ENCODE measurements around the gene FGFR2.

Gene FGFR2

DNA sequence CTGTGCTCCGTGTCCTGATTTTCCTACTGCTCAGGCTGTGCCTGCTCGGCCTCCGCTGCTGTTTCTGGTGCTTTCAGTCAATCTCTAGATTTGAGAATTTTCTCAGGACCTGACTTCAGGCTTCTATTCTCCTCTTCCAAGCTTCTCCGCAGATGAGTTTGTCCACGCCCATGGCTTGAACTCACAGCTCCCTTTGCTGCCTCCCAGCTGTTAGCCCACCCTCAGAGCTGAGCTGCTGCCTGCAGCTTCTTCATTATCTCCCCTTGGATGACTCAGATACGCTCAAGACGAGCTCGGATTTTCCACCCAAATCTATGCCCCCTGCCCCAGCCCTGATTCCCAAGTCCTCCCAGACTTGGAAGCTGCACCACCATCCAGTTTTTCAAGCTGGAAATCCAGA is 104.7 kb downstream of the FGFR2 start:
- no peak for DNase-seq (ENCODE audit: low read depth)

DNA sequence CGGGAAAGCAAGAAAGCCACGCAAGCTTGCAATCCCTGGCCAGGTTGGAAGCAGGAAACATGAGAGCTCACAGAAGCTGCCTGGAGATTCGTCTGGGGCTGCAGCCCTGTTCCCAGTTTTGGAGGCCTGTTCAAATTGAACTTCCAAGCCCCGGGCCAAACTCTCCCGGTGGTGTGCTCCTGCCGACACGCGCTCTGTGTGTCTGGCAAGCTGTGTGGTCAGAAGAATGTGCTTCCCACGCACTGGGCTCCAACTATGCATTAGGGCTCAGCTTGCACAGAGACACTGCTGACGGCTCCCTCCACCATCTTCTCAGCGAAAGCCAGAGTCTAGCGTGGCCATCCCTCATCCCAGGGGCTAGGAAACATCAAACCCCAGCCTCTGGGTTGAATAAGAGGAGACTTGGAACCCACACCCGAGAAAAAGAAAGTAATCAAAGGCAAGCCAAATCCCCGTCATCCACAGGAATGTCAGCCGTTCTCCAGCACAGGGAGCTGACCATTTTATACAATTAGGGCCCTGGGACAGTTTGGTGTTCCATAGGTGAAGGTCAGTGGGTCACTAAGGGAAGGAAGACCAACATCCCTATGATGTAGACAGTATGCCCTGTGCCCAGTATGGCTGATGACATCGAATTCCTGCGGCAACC is 107.2 kb downstream of the FGFR2 start:
- DNase-seq (ENCODE audit: low read depth), result no peak

DNA sequence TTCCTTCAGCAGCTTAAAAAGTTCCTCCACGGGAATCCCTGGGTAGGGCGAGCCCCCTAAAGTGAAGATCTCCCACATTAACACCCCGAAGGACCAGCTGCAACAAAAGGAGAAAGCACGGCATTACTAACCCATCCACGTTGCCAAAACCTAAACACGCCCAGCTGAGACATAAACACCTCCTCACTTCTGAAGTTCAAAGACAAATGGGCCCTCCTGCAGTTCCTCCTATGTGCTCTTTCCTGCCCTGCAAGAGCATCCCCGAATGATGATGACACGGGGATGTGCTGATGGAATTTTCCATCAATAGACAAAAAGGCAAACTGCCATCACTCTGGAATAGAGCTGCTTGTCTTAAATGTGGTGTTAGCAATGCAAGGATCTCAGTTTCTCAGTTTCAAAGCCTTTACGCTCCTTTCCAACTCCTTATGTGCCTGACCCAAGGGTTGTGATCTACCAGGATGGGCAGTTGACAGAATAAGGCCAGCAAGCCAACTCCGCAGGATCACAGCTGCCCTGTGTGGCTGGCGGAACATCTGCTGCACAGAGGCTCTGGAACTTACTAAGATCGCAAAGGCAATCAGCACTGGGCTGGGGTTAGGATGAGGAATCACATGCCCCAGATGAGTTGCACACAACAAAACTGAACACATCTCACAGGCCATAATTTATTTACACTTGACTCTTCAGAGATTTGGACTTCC is 112.7 kb downstream of the FGFR2 start:
- no peak for DNase-seq (ENCODE audit: low read depth)

DNA sequence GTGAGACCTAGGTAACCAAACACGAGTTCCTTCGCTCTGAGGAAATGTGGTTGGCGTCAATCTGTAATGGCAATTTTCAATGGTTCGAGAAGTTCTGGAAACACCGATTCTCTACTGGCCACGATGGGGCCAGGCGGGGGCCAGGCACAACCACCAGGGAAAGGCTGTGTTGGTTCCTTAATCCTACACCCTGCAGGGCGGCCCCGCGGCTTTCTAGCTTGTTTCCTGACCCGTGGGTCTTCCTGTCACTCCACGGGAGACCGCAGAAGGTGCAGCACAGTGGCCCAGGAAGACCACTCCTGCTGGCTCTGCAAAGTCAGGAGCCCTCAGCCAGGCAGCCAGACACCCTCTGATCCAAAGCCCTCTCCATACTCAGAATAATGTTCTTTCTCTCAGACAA is 113.4 kb downstream of the FGFR2 start:
- DNase-seq (ENCODE audit: low read depth), result no peak

DNA sequence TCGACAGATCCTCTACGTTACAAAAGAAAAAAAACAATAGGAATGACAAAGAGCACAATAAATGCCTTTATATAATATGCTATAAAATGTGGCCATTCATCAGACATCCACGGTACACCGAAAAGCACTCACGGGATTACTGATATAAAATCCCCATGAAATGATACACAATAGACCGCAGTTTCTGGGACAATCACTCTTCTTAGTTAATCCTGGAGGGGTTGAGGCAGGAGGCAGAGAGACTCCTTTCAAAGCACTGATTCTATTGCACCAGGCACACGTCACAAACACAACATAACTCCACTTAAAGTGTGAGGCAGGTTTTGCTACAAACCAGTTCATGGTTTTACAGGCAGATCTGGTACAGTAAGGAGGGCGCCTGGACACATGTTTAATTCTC is 113.8 kb downstream of the FGFR2 start:
- DNase-seq (ENCODE audit: low read depth), result no peak

DNA sequence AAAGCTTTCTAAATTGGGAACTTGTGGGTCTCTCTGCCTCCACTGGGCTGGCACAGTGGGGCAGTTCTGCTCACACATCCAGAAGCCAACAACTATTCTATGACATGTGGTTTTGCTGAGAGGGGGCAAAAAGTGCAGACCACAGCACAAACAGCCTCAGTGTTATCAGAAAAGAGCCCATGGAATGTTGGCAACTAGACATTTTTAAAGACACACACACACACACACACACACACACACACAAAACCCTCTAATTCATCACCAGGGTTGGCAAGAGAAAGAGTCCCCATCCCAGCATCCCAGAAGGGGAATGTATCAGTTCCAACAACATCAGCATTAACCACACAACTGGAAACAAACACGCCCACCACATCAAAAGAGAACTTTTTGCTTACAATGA is 117.1 kb downstream of the FGFR2 start:
- DNase-seq (ENCODE audit: low read depth), result no peak

DNA sequence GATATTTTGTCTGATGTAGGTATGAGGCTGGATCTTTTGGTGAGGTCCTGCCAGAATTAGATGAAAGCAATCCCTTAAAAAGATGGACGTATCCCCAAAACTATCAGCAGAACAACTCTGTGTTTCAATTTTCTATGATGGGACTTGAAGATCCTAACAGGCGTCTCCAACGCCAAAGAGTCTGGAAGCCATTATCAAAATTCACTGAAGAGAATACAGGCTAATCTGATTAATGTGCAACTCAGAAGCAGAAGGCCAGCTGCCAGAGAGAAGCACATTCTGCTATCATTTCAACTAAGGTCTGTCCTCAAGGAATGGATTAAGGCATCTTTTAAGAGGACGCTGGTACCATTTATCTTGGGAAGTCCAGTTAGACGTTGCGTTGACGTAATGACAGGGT is 119.7 kb downstream of the FGFR2 start:
- no peak for DNase-seq (ENCODE audit: low read depth)

DNA sequence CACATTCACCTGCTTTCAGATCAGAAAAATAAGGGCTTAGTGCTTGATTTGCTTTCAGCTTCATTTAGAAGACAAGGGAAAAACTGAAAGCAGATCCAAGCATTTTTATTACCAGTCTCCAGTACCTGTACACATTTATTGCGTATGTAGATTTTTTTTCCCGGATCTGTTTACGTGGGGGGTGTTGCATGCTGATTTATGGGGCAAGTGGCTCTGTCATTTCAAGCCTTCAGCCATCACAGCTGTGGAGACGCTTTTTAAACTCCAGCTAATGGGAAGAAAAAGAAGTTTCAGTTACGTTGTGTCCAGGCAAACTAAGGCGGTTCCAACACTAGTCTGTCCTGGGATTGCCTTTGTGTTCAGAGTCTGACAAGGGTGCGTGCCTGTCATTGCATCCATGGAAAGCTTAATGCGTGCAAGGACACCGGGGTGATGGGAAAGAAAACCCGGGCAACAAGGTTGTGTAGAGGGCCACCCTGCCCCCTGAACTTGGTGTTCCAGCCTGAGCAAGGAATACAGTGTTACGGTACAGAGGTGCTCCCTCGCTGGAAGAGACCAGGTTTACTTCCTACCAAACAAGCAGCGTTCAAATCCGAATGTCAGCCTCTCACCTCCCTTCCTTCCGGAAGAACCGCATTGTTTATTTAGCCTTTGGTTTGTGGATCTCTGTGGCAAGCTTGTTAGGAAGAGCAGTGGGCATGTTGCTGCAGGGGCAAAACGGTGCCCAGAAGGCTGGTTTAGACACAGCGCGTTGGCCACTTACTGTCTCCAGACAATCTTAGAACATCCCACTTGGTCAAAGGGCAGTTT is 128.2 kb downstream of the FGFR2 start:
- DNase-seq (ENCODE audit: low read depth), result no peak

DNA sequence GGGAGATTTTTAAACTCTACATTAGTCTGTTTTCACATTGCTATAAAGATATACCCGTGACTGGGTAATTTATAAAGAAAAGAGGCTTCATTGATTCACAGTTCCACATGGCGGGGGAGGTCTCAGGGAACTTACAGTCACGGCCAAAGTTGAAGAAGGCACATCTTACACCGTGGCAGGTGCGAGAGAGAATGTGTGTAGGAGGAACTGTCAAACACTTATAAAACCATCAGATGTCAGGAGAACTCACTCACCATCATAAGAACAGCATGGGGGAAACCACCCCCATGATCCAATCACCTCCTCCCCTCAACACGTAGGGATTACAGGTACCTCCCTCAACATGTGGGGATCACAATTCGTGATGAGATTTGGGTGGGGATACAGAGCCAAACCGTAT is 129.5 kb downstream of the FGFR2 start:
- DNase-seq (ENCODE audit: low read depth), result no peak

DNA sequence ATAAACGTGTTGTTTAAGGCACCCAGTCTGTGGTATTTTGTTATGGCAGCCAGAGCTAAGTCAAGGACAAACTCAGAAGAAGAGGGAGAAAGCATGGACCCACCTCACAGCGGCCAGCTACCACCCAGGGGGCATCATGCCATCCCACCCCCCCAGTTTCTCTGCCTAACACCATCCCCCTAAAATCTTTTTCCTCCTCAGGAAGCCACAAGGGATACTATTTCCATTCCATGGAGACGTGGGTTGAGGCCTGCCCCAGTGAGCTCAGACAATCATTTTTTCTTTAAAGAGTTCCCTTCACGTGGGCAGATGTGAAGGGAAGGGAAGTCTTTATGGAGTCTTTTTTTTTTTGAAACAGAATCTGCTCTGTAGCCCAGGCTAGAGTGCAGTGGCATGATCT is 131.8 kb downstream of the FGFR2 start:
- no peak for DNase-seq (ENCODE audit: low read depth)

DNA sequence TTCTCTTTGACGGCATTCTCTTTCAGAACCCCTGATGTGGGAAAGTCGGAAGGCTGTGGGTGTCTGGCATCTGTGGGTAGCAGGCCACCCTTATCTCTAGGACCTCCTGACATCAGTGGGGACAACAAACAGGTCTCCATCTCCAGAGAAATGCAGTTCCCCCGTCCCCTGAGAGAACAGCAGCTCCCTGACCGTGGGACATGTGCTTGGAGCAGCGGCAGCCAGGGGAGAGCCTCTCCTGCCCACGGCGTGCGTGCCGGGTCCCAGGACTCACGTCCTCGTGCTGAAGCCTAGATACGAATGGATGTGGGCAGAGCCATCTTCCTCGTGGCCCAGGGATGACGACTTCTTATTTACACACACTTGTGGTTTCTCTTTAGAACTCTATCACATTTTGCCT is 133.0 kb downstream of the FGFR2 start:
- no peak for DNase-seq (ENCODE audit: low read depth)

DNA sequence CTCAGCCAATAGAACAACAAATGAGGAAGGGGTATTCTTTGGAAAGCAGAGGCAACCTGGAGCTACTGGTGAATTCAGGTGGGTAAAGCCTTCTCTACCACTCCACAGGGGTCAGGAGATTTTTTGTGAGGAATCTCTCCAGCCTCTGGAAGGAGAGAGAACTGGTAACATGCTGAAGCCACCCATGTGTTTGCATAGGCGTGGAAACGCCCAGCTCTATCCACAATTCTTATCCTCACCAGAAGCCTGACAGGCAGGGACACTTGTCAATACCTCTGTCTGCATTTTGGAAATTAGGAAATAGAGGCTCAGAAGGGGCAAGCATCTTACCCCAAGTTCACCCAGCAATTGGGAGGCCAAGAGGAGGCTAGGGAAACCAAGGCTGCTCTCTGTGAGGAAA is 133.7 kb downstream of the FGFR2 start:
- DNase-seq (ENCODE audit: low read depth), result no peak

DNA sequence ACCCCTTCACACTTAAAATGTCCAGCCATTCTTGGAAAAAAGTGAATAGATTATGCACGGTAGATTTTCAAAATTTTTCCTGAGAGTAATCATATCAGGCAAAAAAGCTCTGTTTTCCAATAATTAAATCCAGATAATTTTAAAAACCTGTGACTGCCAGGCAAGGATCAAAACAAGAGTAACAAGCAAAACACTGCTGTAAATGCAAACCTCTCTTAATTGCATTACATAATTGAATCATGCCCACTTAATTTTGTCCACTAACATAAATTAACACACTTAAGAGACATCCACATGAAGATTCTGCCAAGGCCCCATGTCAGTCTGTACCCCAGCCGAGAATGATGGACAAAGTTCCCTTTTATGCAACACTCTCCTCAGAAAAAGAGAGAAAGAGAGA is 135.3 kb downstream of the FGFR2 start:
- no peak for DNase-seq (ENCODE audit: low read depth)

DNA sequence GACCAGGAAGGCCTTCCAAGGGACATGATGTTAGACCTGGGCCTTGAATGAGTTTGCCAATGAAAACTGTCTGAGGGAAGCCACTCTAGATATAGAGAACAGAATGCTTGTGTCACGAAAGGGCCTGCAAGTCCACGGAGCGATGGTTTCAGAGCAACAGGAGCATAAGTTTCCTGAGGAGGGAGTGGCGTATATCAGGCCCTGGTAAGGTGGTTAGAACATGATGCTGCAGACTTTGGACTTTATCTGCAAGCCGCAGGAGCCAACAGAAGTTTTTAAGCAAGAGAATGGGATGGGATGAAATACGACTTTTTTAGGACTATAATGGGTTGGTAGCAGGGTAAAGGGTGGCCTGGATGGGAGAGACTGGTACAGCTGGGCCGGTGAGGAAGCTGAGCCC is 136.0 kb downstream of the FGFR2 start:
- no peak for DNase-seq (ENCODE audit: low read depth)

DNA sequence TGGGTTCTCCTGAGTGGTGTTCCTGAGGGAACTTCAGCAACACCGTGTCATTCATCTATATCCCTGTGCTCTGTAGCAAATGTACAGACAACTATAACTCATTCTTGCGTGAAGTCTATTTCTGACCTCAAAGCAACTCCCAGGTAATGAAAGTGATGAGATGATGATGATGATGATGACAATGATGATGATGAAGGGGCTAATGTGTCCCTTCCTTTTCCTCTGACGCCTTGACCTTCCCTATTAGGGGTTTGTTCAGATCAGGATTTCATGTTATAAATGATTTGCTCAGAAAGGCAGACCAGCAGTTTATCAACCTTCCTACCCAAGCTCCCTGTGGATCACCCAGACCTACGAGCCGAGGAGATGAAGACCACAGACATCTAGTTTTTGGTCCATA is 136.9 kb downstream of the FGFR2 start:
- no peak for DNase-seq (ENCODE audit: low read depth)

DNA sequence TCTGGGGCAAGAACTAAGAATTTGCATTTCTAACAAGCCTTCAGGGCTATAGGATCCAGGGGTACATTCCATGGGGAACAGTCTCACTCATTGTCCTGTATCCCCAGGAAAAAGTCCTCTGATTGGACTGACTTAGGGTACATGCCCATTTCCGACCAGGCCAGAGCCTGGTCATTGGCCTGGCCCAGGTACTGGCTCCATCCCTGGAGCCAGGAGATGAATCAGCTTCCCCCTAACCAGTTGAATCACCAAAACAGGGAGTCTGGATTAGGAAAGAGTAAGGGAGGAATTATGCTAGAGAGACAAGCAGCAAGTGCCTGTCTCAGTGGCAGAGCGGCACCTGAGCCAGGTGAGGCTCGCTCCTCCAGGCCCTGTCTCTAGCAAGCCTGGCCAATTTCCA is 137.5 kb downstream of the FGFR2 start:
- DNase-seq (ENCODE audit: low read depth), result no peak

DNA sequence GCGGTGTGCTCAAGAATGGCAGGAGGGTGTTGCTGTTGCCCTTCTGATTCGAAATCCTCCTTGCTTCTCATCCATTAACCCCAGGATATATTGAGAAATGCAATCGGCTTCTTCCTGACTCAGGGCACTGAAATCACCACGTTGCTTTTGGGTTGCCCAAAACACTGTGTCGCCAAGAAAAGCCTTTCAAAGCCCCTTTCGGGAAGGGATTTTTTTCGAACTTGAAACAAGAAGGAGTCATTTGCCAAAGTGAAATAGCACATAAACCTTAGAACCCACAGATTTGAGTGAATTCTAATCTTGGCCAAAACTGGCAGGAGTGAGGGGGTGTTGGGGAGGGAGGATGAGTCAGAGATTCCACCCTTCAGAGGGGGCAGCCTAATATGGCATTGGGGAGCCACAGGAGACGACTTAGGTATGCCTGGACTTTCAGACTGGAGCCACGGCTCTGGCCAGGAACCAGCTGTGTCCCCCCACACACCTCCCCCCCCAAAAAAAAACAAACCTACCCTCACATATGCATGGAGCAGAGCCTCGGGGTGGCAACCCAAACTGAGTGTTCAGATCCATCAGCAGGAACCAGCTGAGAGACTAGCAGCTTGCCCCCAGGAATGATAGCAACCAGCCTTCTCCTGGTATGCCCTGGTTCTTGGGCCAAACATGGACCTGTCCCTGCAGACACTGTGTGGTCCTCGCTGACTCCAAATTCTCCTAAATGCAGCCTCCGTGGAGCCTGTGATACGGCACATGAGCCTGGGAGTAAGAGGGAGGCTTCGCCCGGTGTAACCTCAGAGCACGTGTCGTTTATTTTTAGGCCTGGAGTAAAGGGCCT is 138.4 kb downstream of the FGFR2 start:
- DNase-seq (ENCODE audit: low read depth), result no peak

DNA sequence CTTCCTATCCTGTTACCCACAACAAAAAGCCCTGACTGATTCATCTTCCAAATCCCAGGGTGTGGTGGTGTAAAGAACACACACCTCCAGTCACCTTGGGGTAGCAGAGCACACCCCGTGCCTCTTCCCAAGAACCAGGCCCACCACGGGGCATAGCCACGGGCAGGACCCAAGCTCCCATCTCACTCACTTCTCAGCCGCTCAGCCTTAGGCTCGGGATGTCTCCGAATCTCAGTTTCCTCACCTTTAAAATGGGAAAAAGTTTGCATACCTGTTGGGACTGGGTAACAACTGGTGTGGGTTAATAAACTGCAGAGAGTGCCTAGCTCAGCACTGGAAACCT is 139.0 kb downstream of the FGFR2 start:
- no peak for DNase-seq (ENCODE audit: low read depth)

DNA sequence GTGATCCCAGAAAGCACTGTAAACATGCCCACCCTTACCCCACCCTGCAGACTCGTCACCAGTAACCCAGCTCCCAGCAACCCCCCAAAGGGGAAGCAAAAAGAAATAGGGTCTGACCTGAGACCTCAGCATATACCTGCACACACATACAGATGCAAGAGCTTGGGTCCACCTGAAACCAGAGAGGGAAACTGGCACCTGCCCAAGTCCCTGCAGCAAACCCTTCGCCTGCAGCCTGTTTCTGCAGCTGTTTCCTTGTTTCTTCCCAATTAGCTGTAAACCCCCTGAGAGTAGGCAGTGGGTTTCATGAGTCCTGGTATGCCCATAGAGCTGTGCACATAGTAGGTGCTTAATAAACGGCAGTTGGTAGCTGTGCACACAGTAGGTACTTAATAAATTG is 140.5 kb downstream of the FGFR2 start:
- no peak for DNase-seq (ENCODE audit: low read depth)

DNA sequence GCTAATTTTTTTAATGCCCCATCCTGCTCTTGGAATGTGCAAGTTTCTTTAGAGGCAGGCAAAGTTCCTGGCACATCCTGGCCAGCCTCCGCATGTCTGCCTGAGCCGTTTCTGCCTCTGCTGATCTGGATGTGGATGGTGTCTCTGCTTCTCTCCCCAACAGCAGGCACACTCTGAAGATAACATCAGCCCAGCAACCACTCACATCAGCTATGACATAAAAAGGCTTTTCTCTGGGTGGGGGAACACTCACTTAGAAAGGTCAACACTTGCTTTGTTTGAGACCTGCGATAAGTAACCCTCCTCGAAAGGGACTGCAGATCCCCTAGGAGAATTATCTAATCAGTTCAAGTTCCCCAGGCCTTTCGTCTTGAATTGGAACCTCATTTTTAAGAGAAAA is 142.9 kb downstream of the FGFR2 start:
- DNase-seq (ENCODE audit: low read depth), result no peak

DNA sequence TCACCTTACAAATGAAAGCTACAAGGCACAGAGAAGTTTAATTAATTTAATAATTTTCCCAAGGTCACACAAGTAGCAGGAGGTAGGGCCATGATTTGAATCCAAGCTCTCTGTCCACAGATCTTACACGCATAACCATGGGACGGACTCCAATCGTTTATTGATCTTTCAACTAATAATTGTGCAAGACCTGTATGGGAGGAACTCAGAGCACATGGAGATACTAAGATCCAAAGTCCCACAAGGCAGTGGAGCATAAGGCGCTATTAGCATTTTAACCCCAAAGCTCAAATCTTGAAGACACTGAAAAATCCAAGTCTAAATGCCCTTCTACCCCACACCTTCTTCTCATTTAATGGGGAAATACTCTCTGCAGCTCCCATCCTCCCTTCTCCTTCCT is 143.5 kb downstream of the FGFR2 start:
- DNase-seq (ENCODE audit: low read depth), result no peak

DNA sequence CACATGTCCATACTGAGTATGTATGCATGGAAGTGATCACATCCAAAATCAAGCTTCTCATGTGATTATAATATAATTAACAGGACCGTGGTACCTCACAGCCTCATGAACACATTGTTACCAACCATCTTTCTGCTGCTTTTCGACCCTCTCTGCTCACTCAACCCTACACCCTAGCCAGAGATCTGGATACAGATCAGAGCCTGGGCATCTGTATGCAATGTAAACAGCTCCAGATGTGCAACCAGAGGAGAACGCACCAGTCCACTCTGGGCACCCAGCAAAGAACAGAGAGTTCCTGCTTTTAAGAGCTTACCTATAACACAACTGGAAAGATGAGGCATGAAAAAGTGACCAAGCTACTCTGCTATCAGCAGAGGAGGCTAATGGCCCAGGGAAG is 145.1 kb downstream of the FGFR2 start:
- DNase-seq (ENCODE audit: low read depth), result no peak

DNA sequence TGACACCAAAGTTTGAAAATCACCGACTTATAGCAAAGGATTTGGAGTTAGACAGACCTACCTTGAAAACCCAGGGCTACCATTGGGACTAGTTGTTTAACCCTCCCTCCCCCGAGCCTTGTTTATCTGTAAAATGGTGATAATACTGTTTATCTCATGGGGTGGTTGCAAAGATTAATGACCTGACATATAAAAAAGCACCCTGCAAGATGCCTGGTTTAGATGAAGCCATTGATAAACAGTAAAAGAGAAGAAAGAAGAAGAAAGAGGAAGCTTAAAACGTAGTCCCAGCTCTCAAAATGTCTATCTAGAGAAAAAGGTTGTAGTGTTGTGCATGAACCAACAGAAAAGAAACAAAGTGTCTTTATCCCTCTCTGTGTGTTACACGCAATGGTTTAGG is 145.7 kb downstream of the FGFR2 start:
- no peak for DNase-seq (ENCODE audit: low read depth)

All from activated T-cell treated with anti-CD3 and anti-CD28 coated beads for 24 hours (primary cell).